ENCODE data around the gene MYH2. TPM values are rescaled to one million over a fixed set of nuclear protein-coding genes. Genes with fewer than 3 reads are reported as not detected.

Gene MYH2
- total RNA-seq, 1 donor from 2014 or later = not detected

- DNase-seq (ENCODE audit: low spot score) (no peak), ATAC-seq (no peak)
These were observed 32.8 kb downstream of the MYH2 start for GRCh38 chr17:10516638-10517037.

- no peak for DNase-seq (ENCODE audit: low spot score)
- no peak for ATAC-seq
These were observed 33.4 kb downstream of the MYH2 start for GRCh38 chr17:10516065-10516464.

GRCh38 chr17:10513299-10514067 lies 36.0 kb downstream of the MYH2 start:
- ATAC-seq = no peak

GRCh38 chr17:10512856-10513255 lies 36.6 kb downstream of the MYH2 start:
- no peak for ATAC-seq
- no peak for DNase-seq (ENCODE audit: low spot score)

More at GRCh38 chr17:10513299-10514067, 36.0 kb downstream of the MYH2 start:
- DNase-seq (ENCODE audit: low spot score) = no peak

GRCh38 chr17:10499950-10500349 lies 49.5 kb downstream of the MYH2 start:
- DNase-seq (ENCODE audit: low spot score) = no peak
- ATAC-seq = no peak

- no peak for DNase-seq (ENCODE audit: low spot score)
- no peak for ATAC-seq
These were observed 57.5 kb downstream of the MYH2 start for GRCh38 chr17:10492004-10492403.

GRCh38 chr17:10482252-10482651 lies 67.2 kb downstream of the MYH2 start:
- DNase-seq (ENCODE audit: low spot score) = no peak
- no peak for ATAC-seq

- ATAC-seq (no peak), DNase-seq (ENCODE audit: low spot score) (no peak)
These were observed 71.8 kb downstream of the MYH2 start for GRCh38 chr17:10477701-10478100.

- DNase-seq (ENCODE audit: low spot score) (no peak), ATAC-seq (no peak)
These were observed 74.9 kb downstream of the MYH2 start for GRCh38 chr17:10474536-10474935.

GRCh38 chr17:10471858-10472257 lies 77.6 kb downstream of the MYH2 start:
- DNase-seq (ENCODE audit: low spot score) (no peak), ATAC-seq (no peak)

Other genes starting within 250 kb of the MYH2 start
- not detected for gene MYH13, start 176.7 kb downstream of the MYH2 start, total RNA-seq
- not detected for gene MYH8, start 127.7 kb downstream of the MYH2 start, total RNA-seq
- not detected for gene MYH4, start 80.1 kb downstream of the MYH2 start, total RNA-seq
- gene MYH1, start 31.1 kb downstream of the MYH2 start, total RNA-seq = not detected
- gene MYH3, start 107.7 kb upstream of the MYH2 start, total RNA-seq = 4.2 TPM
- 30.6 TPM for gene SCO1, start 147.9 kb upstream of the MYH2 start, total RNA-seq
- gene ADPRM, start 147.9 kb upstream of the MYH2 start, total RNA-seq = 3.9 TPM
- 42.7 TPM for gene TMEM220, start 180.4 kb upstream of the MYH2 start, total RNA-seq